Liver (tissue), 9 donors: ENCODE measurements around the gene COL24A1. TPM values are rescaled to one million over a fixed set of nuclear protein-coding genes. Genes with fewer than 3 reads are reported as not detected.

Experiments
- DNase-seq: peaks from one replicate; pipeline ENCODE4 v3.0.0-alpha.2; 2017; ENCODE audit warnings: low spot score
- H3K27ac ChIP-seq, 2 donors: one replicate each; pipeline ENCODE4 v1.7.0; 2013; ENCODE audit warnings: inconsistent platforms in 2 of 2, low read length in 2 of 2, control low read depth in 1 of 2, low read depth in 1 of 2, mild to moderate bottlenecking in 1 of 2
- H3K27me3 ChIP-seq, 4 donors: one replicate each; pipeline versions ENCODE4 v1.6.1 to v1.7.0; 2013; ENCODE audit warnings: low read length in 3 of 4, inconsistent platforms in 1 of 4, mild to moderate bottlenecking in 1 of 4, moderate library complexity in 1 of 4; ENCODE audit not compliant: control insufficient read depth in 4 of 4, insufficient read depth in 4 of 4
- H3K36me3 ChIP-seq, 4 donors: one replicate each; pipeline versions ENCODE4 v1.6.1 to v1.7.0; 2013; ENCODE audit warnings: low read length in 3 of 4, mild to moderate bottlenecking in 3 of 4, low read depth in 1 of 4, moderate library complexity in 1 of 4; ENCODE audit not compliant: control insufficient read depth in 4 of 4, insufficient read depth in 3 of 4
- H3K4me1 ChIP-seq, 4 donors: one replicate each; pipeline versions ENCODE4 v1.6.1 to v1.7.0; 2013; ENCODE audit warnings: low read length in 3 of 4, mild to moderate bottlenecking in 3 of 4, moderate library complexity in 1 of 4; ENCODE audit not compliant: control insufficient read depth in 4 of 4, insufficient read depth in 4 of 4
- H3K4me3 ChIP-seq, 3 donors: one replicate each; pipeline versions ENCODE4 v1.6.1 to v1.7.0; 2013; ENCODE audit warnings: low read length in 3 of 3, control low read depth in 1 of 3, low read depth in 1 of 3, mild to moderate bottlenecking in 1 of 3
- H3K9ac ChIP-seq, 2 donors: one replicate each; pipeline ENCODE4 v1.7.0; 2013; ENCODE audit warnings: low read length in 2 of 2, mild to moderate bottlenecking in 2 of 2, moderate library complexity in 2 of 2, control low read depth in 1 of 2, low read depth in 1 of 2
- H3K9me3 ChIP-seq, 4 donors: one replicate each; pipeline versions ENCODE4 v1.6.1 to v1.7.0; 2013; ENCODE audit warnings: low read length in 3 of 4; ENCODE audit not compliant: control insufficient read depth in 4 of 4
- CTCF ChIP-seq: fragments of 150-350 bp; IDR thresholded peaks from 2 replicates; pipeline ENCODE4 v1.5.1; 2017; ENCODE audit warnings: improper control_type of control experiment, low read depth, low read length; ENCODE audit not compliant: missing input control
- EGR1 ChIP-seq, 2 donors: IDR thresholded peaks; 2 replicates each; pipeline ENCODE4 v1.6.1; 2016 to 2018; ENCODE audit warnings: antibody characterized with exemption in 2 of 2, low read depth in 2 of 2
- FOXA1 ChIP-seq: IDR thresholded peaks from 2 replicates; pipeline ENCODE4 v1.6.1; 2016; ENCODE audit warnings: antibody characterized with exemption
- FOXA2 ChIP-seq: IDR thresholded peaks from 2 replicates; pipeline ENCODE4 v1.6.1; 2016; ENCODE audit warnings: antibody characterized with exemption
- HNF4A ChIP-seq, 2 donors: conservative IDR thresholded peaks; 2 replicates each; pipeline ENCODE4 v1.6.1; 2016; ENCODE audit warnings: antibody characterized with exemption in 2 of 2, mild to moderate bottlenecking in 2 of 2
- HNF4G ChIP-seq: IDR thresholded peaks from 2 replicates; pipeline ENCODE4 v1.6.1; 2016; ENCODE audit warnings: antibody characterized with exemption
- NR2F2 ChIP-seq: IDR thresholded peaks from 2 replicates; pipeline ENCODE4 v1.6.1; 2016; ENCODE audit warnings: antibody characterized with exemption
- RAD21 ChIP-seq, 2 donors: IDR thresholded peaks; 2 replicates each; pipeline ENCODE4 v1.6.1; 2016; ENCODE audit warnings: antibody characterized with exemption in 2 of 2, mild to moderate bottlenecking in 2 of 2
- RXRA ChIP-seq, 2 donors: IDR thresholded peaks; 2 replicates each; pipeline ENCODE4 v1.6.1; 2017 to 2018; ENCODE audit warnings: antibody characterized with exemption in 2 of 2, mild to moderate bottlenecking in 1 of 2
- SP1 ChIP-seq: IDR thresholded peaks from 2 replicates; pipeline ENCODE4 v1.6.1; 2018; ENCODE audit warnings: antibody characterized with exemption, mild to moderate bottlenecking
- TAF1 ChIP-seq: conservative IDR thresholded peaks from 2 replicates; pipeline ENCODE4 v1.6.1; 2016; ENCODE audit warnings: antibody characterized with exemption, mild to moderate bottlenecking
- YY1 ChIP-seq: IDR thresholded peaks from 2 replicates; pipeline ENCODE4 v1.6.1; 2016; ENCODE audit warnings: antibody characterized with exemption, mild to moderate bottlenecking
- ZBTB33 ChIP-seq: IDR thresholded peaks from 2 replicates; pipeline ENCODE4 v1.6.1; 2016; ENCODE audit warnings: antibody characterized with exemption
- WGBS: extraction: QIAGEN DNeasy Blood & Tissue Kit; methylation state at CpG from one replicate; pipeline ENCODE4 v1.1.7; 2013; 5-methylcytosine and 5-hydroxymethylcytosine counted together
- polyA plus RNA-seq, 2 donors: library from polyadenylated mRNA; stranded (reverse) in 1 of 2; unstranded in 1 of 2; fragments of 200-250 nt in 1 of 2; fragments of >200 nt in 1 of 2; fragmentation: Nextera tagmentation in 1 of 2; extraction: Ambion mirVana in 1 of 2; gene quantifications; one replicate each; pipeline versions ENCODE4 v1.2.1 to v1.2.3, GENCODE V29; 2013 to 2015
- total RNA-seq, 2 donors: library from RNA; depleted of rRNA; stranded (reverse); fragments of >200 nt; gene quantifications; one replicate each; pipeline ENCODE4 v1.2.3, GENCODE V29; 2014
- TF ChIP-seq, protein P1 (sequence below): IDR thresholded peaks from 2 replicates; pipeline ENCODE4 v1.6.1; 2016; ENCODE audit warnings: antibody characterized with exemption, mild to moderate bottlenecking
- TF ChIP-seq, protein P2 (sequence below): IDR thresholded peaks from 2 replicates; pipeline ENCODE4 v1.6.1; 2016; ENCODE audit warnings: antibody characterized with exemption
- TF ChIP-seq, protein P3 (sequence below): IDR thresholded peaks from 2 replicates; pipeline ENCODE4 v1.6.1; 2016; ENCODE audit warnings: antibody characterized with exemption
- donor health status: healthy.
- donor health status: healthy.
- donor health status: healthy.
- donor health status: healthy.
- donor health status: healthy.

COL24A1 gene
- total and polyA plus RNA-seq, 4 donors, result under 0.01 to 0.28 (median 0.01) TPM; not detected in 1

DNA sequence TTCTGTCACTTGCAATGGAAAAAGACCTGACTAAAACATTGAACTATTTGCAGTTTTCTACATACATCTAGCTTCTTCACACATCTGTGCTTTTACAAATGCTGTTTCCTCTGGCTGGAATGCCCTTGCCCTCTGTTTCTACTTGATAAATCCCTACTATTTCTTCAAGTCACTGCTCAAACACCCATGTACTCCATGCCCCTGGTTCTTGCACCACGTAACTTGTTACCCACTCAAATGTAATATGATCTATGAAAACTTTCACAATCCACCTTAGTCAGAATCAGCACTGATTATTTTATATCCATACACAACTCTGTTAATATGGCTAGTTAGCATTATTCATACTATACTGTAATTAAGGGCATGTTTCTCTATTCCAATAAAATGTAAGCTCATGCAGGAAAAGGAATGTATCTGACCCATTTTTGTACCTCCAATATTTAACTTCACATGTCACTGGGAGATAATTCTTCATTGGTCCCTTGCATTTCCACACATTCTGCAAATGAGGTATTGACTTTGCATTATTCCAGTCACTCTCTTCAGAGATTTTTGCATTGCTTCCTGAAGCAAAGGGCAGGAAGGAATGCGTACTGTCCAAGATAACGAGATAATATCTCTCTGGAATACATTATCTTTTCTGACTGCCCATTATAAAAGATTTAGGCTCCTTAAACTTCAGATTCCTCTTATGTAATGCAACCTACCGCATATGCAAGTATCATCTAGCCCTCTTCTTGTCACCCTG is 158.3 kb downstream of the COL24A1 start:
- 73% methylated on average over 4 of the region's 4 CpGs for WGBS
- Histone ChIP-seq H3K4me1 (no peaks in the 10 kb centered on the region), H3K9ac (no peak overlapping the region), H3K27me3 (no peaks in the 10 kb centered on the region), H3K4me3 (no peak overlapping the region), H3K27ac (no peak overlapping the region), H3K36me3 (no peaks in the 10 kb centered on the region), H3K9me3 (no peaks in the 10 kb centered on the region)
- DNase-seq, result no peak
- TF ChIP-seq ZBTB33, result no peak
- TF ChIP-seq FOXA2, result no peak
- TF ChIP-seq YY1, result no peak
- TF ChIP-seq, protein P1, sequence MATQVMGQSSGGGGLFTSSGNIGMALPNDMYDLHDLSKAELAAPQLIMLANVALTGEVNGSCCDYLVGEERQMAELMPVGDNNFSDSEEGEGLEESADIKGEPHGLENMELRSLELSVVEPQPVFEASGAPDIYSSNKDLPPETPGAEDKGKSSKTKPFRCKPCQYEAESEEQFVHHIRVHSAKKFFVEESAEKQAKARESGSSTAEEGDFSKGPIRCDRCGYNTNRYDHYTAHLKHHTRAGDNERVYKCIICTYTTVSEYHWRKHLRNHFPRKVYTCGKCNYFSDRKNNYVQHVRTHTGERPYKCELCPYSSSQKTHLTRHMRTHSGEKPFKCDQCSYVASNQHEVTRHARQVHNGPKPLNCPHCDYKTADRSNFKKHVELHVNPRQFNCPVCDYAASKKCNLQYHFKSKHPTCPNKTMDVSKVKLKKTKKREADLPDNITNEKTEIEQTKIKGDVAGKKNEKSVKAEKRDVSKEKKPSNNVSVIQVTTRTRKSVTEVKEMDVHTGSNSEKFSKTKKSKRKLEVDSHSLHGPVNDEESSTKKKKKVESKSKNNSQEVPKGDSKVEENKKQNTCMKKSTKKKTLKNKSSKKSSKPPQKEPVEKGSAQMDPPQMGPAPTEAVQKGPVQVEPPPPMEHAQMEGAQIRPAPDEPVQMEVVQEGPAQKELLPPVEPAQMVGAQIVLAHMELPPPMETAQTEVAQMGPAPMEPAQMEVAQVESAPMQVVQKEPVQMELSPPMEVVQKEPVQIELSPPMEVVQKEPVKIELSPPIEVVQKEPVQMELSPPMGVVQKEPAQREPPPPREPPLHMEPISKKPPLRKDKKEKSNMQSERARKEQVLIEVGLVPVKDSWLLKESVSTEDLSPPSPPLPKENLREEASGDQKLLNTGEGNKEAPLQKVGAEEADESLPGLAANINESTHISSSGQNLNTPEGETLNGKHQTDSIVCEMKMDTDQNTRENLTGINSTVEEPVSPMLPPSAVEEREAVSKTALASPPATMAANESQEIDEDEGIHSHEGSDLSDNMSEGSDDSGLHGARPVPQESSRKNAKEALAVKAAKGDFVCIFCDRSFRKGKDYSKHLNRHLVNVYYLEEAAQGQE, result no peak

GRCh38 chr1:85992791-85993190 is 163.8 kb downstream of the COL24A1 start:
- 54% methylated on average over 2 of the region's 2 CpGs for WGBS

More at GRCh38 chr1:85992791-85993190, 163.8 kb downstream of the COL24A1 start:
- H3K4me3 ChIP-seq, result no peak overlapping the region
- H3K9me3 ChIP-seq, result no peaks in the 10 kb centered on the region
- peaks cover 0 to 6% (median 0%) of the 10 kb centered on the region in 4 donors for H3K27me3 ChIP-seq
- TF ChIP-seq, protein P1, result no peak
- no peak for TF ChIP-seq TAF1
- TF ChIP-seq ZBTB33, result no peak
- TF ChIP-seq, protein P2, sequence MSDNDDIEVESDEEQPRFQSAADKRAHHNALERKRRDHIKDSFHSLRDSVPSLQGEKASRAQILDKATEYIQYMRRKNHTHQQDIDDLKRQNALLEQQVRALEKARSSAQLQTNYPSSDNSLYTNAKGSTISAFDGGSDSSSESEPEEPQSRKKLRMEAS, result no peak
- TF ChIP-seq FOXA2, result no peak
- TF ChIP-seq SP1, result no peak
- no peak for TF ChIP-seq HNF4G
- TF ChIP-seq FOXA1, result no peak
- TF ChIP-seq RAD21 (IDR thresholded peaks at IDR 0.05), result no peak
- TF ChIP-seq YY1, result no peak
- TF ChIP-seq, protein P3, sequence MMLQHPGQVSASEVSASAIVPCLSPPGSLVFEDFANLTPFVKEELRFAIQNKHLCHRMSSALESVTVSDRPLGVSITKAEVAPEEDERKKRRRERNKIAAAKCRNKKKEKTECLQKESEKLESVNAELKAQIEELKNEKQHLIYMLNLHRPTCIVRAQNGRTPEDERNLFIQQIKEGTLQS, result no peak
- no peak for TF ChIP-seq EGR1 (IDR thresholded peaks at IDR 0.05; ENCODE audit: low read depth in 2 of 2)
- no peak for TF ChIP-seq HNF4A (conservative IDR thresholded peaks at IDR 0.05)
- TF ChIP-seq NR2F2, result no peak
- TF ChIP-seq CTCF, result no peak
- TF ChIP-seq RXRA (IDR thresholded peaks at IDR 0.05), result no peak
- H3K4me1 ChIP-seq, result no peaks in the 10 kb centered on the region
- H3K27ac ChIP-seq, result no peak overlapping the region
- no peak overlapping the region for H3K9ac ChIP-seq
- DNase-seq, result no peak
- no peaks in the 10 kb centered on the region for H3K36me3 ChIP-seq
